CD4-positive, alpha-beta T cell treated with Interferon alpha-2 for 1 hour (primary cell): ENCODE measurements around the gene PXDC1.

Source experiments
- DNase-seq, 2 donors: peaks; one replicate each; pipeline ENCODE4 v3.0.0-alpha.2; 2020 to 2022

Gene PXDC1, protein sequence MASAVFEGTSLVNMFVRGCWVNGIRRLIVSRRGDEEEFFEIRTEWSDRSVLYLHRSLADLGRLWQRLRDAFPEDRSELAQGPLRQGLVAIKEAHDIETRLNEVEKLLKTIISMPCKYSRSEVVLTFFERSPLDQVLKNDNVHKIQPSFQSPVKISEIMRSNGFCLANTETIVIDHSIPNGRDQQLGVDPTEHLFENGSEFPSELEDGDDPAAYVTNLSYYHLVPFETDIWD

DNA sequence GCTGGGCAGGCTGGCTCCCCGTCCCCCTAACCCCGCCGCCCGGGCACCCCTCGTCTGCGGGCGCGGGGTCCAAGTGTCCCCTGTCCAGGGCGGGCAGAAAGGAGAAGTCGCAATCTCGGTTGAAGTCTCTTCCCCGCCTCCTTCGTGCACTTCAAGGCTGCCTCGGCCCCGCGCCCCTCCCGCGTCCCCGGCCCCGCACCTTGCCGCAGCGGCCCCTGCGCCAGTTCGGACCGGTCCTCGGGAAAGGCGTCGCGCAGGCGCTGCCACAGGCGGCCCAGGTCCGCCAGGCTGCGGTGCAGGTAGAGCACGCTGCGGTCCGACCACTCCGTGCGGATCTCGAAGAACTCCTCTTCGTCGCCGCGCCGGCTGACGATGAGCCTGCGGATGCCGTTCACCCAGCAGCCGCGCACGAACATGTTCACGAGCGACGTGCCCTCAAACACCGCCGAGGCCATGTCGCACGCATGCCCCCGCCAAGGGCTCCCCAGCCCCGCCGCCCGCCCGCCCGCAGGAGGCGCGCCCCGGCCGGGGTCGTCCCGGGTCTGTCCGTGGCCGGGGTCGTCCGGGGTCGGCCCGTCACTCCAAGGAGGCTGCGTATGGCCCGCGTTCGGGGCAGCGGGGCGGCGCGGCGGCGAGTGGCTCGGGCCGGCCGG is at the start of gene PXDC1:
PXDC1 (minus strand) TSS at position 637 of the 653 bp plus-strand sequence; CDS start at position 455, 182 bp downstream.
- peak in 1 of 2 donors; percentile 22 for DNase-seq

DNA sequence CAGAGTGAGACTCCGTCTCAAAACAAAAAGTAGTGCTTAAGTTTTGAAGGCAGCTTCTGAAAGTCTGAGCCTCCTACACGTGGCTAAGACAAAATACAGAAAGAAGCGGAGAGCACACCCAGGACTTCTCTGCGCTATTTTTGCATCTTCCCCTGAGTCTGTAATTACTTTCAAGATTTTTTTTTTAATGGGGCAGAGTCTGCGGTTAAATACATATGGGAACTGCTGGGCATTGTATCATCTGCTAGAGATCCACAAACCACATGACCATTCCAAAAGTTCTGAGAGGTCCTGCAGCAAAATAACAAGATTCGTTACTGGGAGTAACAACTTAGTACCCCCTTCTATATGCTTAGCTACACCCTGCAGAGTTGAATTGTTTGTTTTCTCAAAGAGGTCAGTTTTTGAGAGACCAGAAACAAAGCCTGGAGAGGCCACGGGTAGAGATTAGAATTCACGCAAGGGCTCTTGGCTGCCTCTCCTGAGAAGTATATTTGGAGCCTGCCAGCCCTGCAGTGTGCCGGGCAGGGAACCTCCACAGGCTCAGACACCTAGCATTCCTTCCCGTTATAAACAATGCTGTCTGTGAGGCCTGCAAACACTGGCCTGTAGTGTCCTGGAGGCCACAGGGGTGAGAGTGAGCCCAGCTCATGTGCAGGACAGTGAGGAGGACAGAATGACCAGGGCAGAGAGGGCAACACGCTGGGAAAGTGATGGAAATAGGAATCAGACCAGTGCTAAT is 49.5 kb upstream of the PXDC1 start:
- DNase-seq: no peak

GRCh38 chr6:3799719-3800118 is 48.2 kb upstream of the PXDC1 start:
- DNase-seq: no peak

- DNase-seq: no peak
Observed at GRCh38 chr6:3798055-3798919, 46.8 kb upstream of the PXDC1 start.

DNA sequence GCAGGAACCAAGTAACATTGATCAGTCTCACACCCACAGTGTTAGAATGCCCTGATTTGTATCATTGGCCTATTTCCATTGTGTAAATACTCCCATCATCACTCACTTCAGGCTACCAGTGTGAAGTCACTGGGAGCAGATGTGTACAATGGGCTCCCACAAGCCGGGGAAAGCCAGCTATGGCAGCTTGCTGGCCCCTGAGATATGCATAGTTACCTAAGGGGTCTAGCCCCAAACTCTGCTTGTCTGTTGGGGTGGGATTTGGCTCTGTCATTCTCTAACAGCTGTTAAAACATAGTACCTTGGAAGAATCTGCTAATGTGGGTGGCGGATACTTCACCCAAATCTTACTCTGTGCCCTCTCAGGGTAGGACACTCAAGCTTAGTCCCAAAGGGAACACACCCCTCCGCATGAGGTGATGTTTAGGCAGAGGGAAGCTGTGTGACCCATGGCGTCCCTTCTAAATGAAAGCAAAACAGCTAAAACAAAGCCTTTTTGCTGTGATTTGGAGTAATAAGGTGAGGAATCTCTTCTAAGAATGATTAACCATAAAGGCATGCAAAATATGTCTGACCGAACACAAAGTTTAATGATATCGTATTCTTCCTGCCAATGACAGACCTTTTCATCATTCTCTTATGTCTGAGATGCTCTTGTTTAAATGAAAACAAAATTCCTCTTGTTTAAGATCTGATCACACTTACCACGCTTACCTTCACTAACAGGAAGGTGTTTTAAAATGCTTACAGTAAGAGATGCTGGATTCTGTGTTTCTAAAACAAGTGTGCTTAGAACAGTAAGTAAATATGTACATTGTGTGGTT is 45.9 kb upstream of the PXDC1 start:
- DNase-seq: no peak

GRCh38 chr6:3796719-3797041 is 45.2 kb upstream of the PXDC1 start:
- DNase-seq: no peak

DNA sequence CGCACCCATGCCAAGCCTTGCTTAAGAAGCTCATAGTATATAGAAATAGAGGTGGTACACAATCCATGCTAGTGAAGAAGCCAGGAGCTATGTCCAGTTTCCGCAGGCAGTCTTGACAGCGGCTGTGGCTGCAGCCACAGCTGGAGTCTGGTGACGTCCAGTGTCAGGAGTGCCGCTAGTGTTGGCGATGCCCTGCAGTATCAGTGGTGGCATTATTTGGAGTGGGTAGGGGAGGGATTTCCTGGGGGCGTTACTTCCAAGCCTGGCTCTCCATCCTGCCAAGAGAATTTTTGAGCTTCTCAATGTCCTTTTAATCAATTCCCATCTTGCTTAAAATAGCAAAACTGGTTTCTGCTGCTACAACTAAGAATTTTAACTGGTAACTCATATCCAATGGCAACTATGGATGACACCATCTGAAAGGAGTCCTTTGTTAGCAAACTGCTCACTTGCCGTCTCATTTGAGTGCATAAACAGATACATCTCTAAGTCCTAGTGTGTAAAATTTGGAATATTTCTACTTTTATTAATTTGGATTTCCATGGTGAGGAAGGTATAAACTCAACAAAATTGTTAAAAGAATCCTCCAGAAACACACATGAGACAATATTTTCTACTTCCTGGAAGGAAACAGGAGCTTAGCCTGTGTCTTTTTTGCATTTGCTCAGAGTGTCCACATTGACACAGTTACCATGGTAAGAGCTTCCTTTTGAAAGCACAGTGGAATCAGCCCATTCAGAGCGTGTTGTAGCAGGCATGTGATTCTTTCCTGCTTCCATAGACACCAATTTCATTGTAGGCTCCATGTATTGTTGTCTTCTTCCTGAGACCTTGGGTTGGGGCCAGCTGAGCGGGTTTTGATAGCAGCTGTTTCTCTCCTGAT is 44.6 kb upstream of the PXDC1 start:
- no peak for DNase-seq

GRCh38 chr6:3794092-3794491 is 42.6 kb upstream of the PXDC1 start:
- no peak for DNase-seq

DNA sequence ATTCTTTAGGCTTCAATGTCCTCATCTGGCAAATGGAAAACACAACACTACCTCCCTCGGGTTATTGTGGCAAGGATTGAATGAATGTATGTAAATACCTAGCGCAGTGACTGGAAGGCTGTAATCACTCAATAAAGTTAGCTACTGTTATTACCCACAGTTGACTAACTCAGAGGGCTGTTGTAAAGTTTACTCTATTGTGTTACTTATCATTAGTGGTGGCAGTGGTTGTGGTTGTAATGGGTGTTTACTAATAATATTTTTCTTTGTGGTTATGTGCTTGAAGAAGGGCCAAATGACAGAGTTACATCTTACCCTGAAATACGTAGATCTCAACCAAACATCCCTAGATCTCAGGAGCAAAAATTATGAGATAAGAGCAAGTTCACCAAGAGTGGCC is 42.0 kb upstream of the PXDC1 start:
- no peak for DNase-seq

DNA sequence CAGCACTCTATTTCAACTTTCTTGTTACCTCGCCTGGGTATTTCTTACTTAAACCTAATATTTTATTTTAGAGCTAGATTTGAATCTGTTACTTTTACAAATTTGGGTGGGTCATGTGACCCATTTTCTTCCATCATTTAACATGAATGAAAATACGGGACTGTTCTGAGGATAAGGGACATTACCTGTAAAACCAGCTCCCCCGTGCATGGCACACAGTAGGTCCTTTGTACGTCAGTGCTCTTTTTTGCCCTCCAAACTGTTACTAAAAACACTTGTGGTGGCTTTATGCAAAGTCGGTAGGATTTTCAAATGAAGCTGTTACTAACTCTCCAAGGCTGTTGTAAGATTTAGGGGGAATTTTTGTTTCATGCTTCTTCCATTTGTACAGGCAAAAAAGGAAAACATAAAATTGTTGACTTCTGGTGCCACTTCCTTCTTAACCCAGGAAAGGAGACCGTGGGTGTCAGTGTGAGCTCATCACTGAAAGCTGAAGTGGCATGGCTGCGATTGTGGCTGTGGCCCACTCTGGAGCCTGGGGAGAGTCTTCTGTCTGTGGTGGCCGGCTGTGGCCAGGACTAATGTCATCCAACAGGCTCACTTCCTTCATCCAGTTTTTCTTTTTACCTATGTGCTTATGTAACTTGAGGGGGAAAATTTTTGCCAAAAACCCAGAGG is 40.2 kb upstream of the PXDC1 start:
- no peak for DNase-seq

GRCh38 chr6:3789896-3790558 is 38.5 kb upstream of the PXDC1 start:
- DNase-seq: no peak

DNA sequence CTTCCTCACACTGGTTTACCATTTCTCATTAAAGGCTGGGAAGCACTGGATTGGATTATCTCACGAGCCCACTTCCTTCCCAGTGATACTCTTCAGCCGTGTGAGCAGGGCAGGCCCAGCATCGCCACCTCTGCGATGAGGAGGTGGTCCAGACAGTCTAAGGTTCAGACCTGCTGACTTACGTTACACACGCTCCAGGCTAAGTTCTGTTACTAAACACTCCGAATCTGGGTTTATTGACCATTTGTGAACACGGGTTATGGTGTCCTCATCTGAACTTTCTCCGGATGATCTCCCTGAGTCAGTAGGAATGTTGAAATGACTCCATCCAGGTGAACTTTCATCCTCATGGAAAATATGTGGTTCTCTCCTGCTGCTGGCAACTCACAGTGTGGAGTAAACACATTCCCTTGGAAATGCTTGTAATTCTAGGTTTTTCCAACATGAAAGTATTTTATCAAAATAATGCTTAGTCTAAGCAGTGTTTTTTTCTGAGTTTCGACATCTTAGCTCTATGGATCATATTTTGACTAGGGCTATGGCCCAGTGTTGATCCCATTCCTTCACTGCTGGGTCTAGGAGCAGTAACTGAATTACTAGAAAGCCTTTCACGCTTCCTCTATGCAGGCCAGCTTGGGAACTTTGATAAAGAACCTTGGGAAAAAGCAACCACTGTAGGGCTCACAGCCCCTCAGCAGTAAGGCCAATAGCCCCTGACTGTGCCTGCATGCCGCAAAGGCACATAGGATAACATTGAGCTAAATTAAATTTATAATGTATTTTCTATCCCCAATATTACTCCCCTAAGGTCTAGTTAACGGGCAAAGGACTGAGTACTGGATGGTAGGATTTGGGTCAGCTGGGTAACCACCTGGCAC is 37.7 kb upstream of the PXDC1 start:
- DNase-seq: no peak

GRCh38 chr6:3788408-3789017 is 37.0 kb upstream of the PXDC1 start:
- no peak for DNase-seq

- DNase-seq: no peak
Observed at GRCh38 chr6:3786141-3786540, 34.6 kb upstream of the PXDC1 start.

DNA sequence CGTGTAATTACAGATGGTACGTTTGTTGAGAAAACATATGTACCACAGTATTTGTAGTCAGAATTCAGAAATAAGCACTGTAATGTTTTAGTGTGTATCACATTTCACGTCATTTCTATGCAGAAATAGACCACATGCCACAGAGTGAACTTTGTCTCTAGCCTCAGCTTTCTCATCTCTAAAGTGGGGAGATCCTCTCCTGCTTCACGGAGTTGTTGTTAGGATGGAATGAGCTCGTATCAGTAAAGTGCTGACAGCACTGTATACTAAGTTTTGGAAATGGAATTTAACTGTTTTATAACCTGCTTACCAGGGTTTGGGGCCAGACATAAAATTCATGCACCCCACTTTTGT is 34.2 kb upstream of the PXDC1 start:
- no peak for DNase-seq

GRCh38 chr6:3784885-3785744 is 33.6 kb upstream of the PXDC1 start:
- no peak for DNase-seq

DNA sequence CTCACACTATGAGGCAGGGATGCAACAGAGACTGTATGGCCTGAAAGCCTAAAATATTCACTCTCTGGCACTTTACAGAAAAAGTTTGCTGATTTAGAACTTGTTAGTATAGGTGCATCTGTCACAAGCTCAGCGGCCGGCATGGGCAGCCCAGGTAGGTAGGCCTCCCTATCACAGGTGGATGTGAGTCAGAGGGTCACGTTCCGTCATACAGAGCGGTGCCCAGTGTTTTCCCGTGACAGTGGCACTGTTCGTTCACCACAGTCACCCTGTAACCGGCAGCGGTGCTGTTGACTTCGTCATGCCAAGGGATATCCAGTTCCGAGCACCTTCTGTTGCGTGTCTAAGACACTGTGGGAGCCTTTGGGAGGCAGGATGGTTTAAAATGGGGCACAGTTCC is 32.9 kb upstream of the PXDC1 start:
- DNase-seq: no peak
